ENCODE results near the gene TBX10. TPM values are rescaled to one million over a fixed set of nuclear protein-coding genes. Genes with fewer than 3 reads are reported as not detected.
"Not testable (repeated sequence)": the region's sequence is repeated elsewhere in the genome, so short reads cannot be mapped to it uniquely, and the experiment has no call there.

The TBX10 gene
- total RNA-seq, 1 experiment from 2014 or later: not detected

DNA sequence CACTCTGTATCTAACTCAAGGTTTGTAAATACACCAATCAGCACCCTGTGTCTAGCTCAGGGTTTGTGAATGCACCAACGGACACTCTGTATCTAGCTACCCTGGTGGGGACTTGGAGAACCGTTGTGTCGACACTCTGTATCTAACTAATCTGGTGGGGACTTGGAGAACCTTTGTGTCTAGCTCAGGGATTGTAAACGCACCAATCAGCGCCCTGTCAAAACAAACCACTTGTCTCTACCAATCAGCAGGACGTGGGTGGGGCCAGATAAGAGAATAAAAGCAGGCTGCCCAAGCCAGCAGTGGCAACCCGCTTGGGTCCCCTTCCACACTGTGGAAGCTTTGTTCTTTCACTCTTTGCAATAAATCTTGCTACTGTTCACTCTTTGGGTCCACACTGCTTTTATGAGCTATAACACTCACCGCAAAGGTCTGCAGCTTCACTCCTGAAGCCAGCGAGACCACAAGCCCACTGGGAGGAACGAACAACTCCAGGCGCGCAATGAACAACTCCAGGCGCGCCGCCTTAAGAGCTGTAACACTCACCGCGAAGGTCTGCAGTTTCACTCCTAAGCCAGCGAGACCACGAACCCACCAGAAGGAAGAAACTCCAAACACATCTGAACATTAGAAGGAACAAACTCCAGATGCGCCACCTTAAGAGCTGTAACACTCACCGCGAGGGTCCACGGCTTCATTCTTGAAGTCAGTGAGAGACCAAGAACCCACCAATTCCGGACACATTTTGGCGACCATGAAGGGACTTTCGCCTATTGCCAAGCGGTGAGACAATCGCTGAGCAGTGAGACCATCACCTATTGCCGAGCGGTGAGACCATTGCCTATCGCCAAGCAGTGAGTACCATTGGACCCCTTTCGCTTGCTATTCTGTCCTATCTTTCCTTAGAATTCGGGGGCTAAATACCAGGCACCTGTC is 19.6 kb downstream of the TBX10 start:
- H3K9me2 ChIP-seq (ENCODE audit: insufficient read depth); intact Hi-C loops (cut with micrococcal nuclease); H3K27me3 ChIP-seq (ENCODE audit: insufficient read depth, low read length); H3K79me2 ChIP-seq (ENCODE audit: insufficient read depth, low read length); H3K4me3 ChIP-seq (replicated peaks in 1 of 2; ENCODE audit: low read depth in 1 of 2, low read length in 2 of 2); H3K4me1 ChIP-seq (ENCODE audit: control insufficient read depth in 1 of 2, insufficient read depth in 2 of 2, low read length in 2 of 2); H4K20me1 ChIP-seq (ENCODE audit: insufficient read depth); H3K36me3 ChIP-seq (ENCODE audit: control insufficient read depth in 1 of 2, insufficient read depth in 2 of 2, low read length in 2 of 2); H3K9ac ChIP-seq (ENCODE audit: low read length); H3K27ac ChIP-seq (ENCODE audit: low read depth, low read length); ATAC-seq; H2AFZ ChIP-seq (ENCODE audit: low read depth, low read length, poor library complexity, severe bottlenecking); DNase-seq (ENCODE audit: low read depth, low spot score); H3K9me3 ChIP-seq (ENCODE audit: control insufficient read depth in 1 of 2, insufficient read depth in 1 of 2, low read depth in 1 of 2, low read length in 2 of 2); BruUV-seq (replicated peaks); RAD21 ChIA-PET (ENCODE audit: low non-redundant PET in 1 of 2, low total read pairs in 2 of 2, uncharacterized antibody in 2 of 2, unreplicated experiment in 2 of 2); H3K4me2 ChIP-seq (ENCODE audit: low read length): not testable (repeated sequence)
- POLR2A ChIA-PET: interaction anchor here (0.9 kb wide), 1 partner anchor 9 kb away, joined by 3 read pairs; the partner anchor contains the start of gene NUDT8
- CTCF ChIA-PET: interaction anchor here (0.6 to 1.3 kb wide), 2 partner anchors 10 to 232 kb away, joined by 4 to 15 read pairs; partner anchors contain the start of gene NUDT8

GRCh38 chr11:67618901-67619659 is 20.5 kb downstream of the TBX10 start:
- H3K27me3 ChIP-seq (ENCODE audit: insufficient read depth, low read length); H3K79me2 ChIP-seq (ENCODE audit: insufficient read depth, low read length); H3K27ac ChIP-seq (ENCODE audit: low read depth, low read length); H3K36me3 ChIP-seq (ENCODE audit: control insufficient read depth in 1 of 2, insufficient read depth in 2 of 2, low read length in 2 of 2); intact Hi-C loops (cut with micrococcal nuclease); H3K4me3 ChIP-seq (replicated peaks in 1 of 2; ENCODE audit: low read depth in 1 of 2, low read length in 2 of 2); H4K20me1 ChIP-seq (ENCODE audit: insufficient read depth); BruUV-seq (replicated peaks); H2AFZ ChIP-seq (ENCODE audit: low read depth, low read length, poor library complexity, severe bottlenecking); H3K9me2 ChIP-seq (ENCODE audit: insufficient read depth); RAD21 ChIA-PET (ENCODE audit: low non-redundant PET in 1 of 2, low total read pairs in 2 of 2, uncharacterized antibody in 2 of 2, unreplicated experiment in 2 of 2); H3K4me1 ChIP-seq (ENCODE audit: control insufficient read depth in 1 of 2, insufficient read depth in 2 of 2, low read length in 2 of 2); ATAC-seq; DNase-seq (ENCODE audit: low read depth, low spot score); H3K4me2 ChIP-seq (ENCODE audit: low read length); H3K9me3 ChIP-seq (ENCODE audit: control insufficient read depth in 1 of 2, insufficient read depth in 1 of 2, low read depth in 1 of 2, low read length in 2 of 2); H3K9ac ChIP-seq (ENCODE audit: low read length): not testable (repeated sequence)
- ChIA-PET CTCF (interaction anchor here (1.3 kb wide), 1 partner anchor 11 kb away, joined by 15 read pairs; the partner anchor contains the start of gene NUDT8), POLR2A (interaction anchor here (0.9 kb wide), 1 partner anchor 10 kb away, joined by 3 read pairs; the partner anchor contains the start of gene NUDT8)

All from HCT116 (cell line).